Measurements from ENCODE around the gene FBXL19. TPM values are rescaled to one million over a fixed set of nuclear protein-coding genes. Genes with fewer than 3 reads are reported as not detected.

FBXL19 gene
- total RNA-seq, 1 donor from 2014 or later, result 19.2 TPM

DNA sequence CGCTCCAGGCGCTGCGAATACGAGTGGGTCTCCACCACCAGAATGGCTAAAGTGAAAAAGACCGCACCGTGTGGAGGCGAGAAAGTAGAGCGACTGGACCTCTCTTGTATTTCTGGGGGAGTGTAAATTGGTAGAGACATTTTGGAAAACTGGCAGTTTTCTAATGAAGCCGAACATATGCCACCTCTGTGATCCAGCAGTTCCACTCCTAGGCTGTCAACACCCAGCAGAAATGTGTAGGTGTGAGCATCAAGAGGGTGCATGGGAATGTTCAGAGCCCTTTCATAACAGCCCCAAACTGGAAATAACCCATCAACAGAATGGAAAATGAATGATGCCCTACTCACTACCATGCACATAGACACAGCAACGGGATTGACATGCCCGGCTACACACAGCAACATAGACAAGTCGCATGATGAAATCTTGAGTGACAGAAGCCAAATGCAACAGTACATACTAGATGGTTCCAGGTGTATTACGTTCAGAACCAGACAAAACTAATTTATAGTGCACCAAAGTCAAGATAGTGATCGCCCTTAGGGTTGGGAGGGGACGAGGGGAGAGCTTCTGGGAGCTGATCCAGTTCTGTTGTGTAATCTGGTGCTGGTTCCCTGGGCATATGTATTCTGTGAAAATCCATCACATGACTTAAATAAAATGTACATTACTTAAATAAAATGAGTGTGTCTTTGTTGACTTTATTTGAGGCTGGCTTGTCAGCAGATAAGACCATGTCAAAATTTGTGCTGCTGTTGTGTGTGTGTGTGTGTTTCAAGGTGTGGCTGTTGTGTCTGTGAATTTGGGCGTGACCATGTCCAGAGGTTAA is 28.6 kb upstream of the FBXL19 start:
- ATAC-seq, result peak; percentile 8

DNA sequence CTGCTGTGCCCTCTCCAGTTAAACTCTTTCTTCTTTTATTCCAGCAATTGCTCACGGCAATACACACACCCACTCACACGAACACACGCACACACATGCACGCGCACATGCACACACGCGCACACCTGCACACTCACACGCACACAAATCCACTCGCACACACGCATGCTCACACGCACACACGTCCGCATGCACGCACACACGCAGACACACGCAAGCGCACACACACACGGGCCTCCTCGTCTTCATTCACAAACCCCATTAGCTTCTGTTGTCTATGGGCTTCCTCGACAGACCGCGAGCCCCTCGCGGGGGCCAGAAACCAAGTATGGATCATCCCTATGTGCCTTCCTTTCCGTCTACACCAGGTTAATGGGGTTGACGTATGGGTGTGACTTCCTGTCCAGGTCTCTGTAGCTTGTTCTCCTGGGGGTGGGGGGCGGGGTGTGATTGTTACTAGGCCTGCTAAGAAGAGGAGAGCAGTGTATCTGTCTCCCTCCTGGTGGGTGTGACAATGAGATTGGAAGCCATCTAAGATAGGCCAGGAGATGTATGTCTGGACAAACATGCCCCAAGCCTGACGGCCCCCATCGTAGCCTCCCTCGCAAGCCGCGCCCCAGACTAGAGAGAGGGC is 27.6 kb upstream of the FBXL19 start:
- ATAC-seq, result no peak

DNA sequence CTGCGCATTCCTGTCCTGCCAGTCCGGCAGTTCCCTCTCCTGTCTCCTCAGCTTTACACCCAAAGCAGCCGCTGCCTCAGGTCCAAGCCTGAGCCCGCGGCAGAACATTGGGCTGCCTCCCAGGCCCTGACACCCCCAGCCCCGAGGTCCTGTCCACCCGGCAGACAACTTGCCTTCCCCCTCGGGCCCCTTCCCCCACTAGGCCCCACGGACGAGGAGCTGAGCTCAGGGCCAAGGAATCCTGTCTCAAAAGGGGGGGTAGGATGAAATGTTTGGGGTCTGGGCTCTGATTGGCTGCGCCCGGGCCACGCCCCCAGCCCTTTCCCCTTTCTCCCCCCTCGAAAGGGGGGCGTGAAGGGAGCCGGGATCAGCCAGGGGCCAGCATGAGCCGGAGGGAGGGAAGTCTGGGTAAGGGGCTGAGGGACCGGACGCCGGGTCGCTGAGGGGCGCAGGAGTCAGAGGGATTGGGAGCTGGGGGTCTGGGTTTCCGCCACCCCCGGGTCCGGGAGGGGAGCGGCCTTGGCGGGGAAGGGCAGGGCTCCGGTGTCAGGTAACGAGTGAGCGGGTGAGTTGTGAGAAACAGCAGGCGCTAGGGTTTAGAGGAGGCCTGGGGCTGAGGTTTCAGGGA is 27.0 kb upstream of the FBXL19 start, which contains the start of gene CTF1:
TSS of gene CTF1 (plus strand) at position 354 of the 628 bp plus-strand sequence. CDS start at position 384, 30 bp downstream.
- ATAC-seq, result peak; percentile 38

DNA sequence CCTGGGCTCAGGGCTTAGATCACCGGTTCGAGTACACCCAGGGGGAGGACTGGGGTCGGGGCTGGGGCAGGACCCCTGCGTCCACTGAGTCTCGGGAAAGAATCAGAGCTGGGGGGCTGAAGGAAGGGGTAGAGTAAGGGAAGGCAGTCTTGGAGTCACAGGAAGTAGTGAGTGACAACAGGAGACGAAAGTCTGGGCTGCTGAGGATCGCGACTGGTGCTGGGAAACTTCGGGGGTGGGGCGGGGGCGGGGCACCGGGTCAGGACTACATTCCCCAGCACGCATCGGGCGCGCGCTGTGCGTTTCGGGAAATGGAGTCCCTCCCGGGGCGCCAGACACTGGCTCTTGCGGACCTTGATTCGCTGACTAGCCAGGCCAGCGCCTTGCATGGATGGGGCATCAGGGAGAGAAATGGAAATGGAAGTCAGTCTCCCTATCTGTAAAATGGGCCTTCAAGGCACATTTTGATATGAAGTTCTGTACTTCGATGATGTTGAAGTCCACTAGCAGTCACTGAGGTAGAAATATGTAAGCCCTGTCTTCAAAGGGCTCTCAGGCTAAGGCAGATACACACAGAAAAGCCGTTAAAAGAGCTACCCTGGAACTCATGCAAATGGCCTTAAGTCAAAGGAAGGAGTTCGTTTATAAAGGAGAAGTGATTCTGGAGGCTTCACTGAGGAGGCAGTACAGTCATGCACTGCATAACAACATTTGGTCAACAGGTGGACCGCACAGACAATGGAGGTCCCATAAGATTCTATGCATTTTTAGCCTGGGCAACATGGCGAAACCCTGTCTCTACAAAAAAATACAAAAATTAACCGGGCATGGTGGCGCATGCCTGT is 26.3 kb upstream of the FBXL19 start:
- ATAC-seq, result peak; percentile 57

DNA sequence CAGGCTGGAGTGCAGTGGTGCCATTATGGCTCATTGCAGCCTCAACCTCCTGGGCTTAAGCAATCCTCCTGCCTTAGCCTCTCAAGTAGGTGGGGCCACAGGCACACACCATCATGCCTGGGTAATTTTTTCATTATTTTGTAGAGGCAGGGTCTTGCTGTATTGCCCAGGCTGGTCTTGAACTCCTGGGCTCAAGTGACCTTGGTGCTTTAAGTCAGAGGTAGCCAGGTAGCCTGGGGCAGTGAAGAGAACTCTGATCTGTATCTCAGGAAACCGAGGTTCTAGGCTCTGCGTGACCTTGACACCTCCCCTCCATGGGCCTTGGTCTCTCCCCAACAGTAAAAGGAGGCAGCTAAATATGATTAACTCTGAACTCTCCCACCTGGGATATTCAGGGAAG is 23.6 kb upstream of the FBXL19 start:
- ATAC-seq, result no peak

DNA sequence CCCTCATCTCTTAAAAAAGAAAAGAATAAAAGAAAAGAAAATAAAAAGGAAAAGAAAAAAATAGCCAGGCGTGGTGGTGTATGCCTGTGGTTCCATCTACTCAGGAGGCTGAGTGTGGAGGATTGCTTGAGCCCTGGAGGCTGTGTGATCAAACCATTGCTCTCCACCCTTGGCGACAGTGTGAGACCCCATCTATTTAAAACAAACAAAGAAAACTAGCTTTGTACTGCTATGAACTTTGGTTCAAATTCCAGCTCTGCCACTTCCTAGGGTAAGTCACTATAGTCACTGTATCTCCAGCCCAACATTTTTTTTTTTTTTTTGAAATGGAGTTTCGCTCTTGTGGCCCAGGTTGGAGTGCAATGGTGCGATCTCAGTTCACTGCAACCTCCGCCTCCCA is 22.8 kb upstream of the FBXL19 start:
- no peak for ATAC-seq

DNA sequence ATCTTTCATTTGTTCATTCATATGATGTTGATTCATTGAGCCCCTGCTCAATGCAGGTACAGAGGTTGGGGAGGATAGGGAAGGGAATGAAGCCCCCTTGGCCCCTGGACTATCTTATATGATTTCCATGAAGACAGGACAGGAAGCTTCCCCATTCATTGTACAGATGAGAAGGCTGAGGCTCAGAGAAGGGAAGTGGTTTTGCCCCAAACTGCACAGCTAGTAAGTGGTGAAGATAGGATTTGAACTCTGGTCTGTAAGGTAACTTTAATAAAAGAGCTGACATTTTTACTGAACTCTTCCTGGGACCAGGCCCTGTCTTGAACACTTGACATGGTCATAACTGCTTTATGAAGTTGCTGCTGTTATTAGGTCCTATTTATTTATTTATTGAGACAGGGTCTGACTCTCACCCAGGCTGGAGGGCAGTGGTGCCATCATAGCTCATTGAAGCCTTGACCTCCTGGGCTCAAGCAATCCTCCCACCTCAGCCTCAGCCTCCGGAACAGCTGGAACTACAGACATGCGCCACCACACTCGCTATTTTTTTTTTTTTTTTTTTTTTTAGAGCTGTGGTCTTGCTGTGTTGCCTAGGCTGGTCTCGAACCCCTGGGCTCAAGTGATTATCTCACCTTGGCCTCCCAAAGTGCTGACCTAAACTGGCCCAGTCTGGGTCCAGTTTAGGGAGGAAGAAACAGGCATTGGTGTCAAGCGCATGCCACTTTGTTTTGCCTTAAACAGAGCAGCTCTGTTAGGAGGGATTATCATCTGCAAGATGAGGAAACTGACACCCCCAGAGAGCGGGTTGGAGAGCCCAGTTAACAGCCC is 22.0 kb upstream of the FBXL19 start:
- ATAC-seq, result no peak

DNA sequence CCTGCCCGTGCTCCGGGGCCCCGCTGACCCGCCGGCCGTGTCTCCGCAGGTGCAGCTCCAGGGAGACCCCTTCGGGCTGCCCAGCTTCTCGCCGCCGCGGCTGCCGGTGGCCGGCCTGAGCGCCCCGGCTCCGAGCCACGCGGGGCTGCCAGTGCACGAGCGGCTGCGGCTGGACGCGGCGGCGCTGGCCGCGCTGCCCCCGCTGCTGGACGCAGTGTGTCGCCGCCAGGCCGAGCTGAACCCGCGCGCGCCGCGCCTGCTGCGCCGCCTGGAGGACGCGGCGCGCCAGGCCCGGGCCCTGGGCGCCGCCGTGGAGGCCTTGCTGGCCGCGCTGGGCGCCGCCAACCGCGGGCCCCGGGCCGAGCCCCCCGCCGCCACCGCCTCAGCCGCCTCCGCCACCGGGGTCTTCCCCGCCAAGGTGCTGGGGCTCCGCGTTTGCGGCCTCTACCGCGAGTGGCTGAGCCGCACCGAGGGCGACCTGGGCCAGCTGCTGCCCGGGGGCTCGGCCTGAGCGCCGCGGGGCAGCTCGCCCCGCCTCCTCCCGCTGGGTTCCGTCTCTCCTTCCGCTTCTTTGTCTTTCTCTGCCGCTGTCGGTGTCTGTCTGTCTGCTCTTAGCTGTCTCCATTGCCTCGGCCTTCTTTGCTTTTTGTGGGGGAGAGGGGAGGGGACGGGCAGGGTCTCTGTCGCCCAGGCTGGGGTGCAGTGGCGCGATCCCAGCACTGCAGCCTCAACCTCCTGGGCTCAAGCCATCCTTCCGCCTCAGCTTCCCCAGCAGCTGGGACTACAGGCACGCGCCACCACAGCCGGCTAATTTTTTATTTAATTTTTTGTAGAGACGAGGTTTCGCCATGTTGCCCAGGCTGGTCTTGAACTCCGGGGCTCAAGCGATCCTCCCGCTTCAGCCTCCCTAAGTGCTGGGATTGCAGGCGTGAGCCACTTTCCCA is 21.1 kb upstream of the FBXL19 start:
- ATAC-seq, result peak; percentile 70

DNA sequence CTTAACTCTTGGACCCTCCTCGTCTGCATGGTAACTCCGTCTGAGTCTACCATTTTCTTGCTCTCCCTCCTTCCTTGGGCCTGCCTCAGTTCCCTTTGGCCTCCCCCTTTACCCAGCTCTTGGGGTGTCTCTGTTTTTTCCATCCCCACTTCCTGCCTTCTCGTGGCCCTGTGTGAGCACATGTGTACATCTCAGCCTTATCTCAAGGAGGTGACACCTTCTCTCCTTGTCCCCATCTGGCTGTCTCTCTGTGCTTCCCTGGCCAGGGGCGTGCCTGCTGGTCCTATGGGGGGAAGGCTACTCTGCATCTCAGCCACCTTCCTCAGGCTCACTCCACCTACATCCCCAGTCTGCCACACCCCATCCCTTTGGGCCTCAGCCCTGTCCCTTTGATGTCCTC is 20.4 kb upstream of the FBXL19 start:
- ATAC-seq, result peak; percentile 17

DNA sequence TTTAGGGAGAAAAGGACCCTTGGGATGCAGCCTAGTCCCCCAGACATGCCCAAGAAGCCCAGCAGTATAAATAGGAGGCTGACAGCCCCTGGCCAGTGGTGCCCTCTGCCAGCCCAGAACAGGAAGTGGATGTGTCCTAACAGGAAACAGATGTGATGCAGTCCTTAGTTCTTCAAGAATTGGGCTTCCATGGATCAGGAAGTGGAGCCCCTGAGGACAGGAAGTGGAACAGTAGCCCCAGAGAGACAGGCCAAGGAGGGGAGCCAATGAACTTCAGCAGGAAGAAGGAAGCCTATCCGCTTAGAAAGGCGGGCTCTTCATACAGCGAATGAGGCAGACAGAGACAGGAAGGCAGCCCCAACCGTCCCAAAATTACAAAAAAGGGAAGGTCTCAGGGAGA is 19.8 kb upstream of the FBXL19 start:
- peak; percentile 15 for ATAC-seq

DNA sequence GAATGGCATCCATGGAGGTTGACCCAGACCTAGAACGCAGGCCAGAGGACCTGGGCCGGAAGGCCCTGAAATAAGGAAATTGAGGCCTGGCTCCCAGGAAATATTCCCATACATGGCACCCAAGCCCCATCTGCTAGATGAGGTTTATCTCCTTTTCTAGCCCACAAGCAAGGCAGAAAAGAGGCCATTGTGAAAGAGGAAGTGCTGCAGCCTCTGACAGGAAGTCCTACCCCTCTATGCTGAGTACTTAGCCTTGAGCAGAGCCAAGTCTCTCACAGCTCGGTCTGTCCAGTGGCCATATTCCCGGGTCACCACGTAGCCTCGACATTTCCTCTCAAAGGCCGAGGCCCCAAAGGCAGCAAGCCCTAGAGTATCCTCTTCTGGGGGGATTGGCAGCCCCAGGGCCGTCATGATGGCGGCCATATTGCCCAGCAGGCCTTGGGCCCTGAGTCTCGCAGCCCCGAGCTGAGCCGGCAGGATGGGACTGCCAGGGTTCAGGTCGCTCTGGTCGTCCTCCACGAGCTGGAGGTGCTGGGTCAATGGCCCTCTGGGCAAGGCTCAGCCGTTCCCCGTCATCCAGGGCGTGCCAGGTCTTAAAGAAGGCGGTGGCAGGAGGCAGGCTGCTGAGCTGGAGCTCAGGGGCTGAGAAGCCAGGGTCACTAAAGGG is 19.1 kb upstream of the FBXL19 start:
- ATAC-seq, result peak; percentile 14

DNA sequence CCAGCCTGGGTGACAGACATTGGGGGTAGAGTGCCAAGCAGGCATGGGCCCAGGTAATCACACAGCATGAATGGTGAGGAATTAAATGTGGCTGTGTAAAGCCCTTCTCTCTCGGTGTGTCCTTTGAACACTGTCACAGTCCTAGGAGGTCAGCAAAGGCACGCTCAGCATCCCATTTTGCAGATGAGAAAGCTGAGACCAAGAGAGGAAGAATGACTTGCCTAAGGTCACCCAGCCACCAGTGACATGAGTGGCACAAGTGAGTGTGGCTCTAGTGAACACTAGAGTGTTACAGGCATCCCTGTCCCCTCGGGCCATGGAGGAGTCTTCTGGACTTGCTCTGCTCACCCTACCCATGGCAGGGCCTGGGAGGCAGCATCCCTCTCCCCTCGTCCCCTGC is 16.3 kb upstream of the FBXL19 start:
- no peak for ATAC-seq

DNA sequence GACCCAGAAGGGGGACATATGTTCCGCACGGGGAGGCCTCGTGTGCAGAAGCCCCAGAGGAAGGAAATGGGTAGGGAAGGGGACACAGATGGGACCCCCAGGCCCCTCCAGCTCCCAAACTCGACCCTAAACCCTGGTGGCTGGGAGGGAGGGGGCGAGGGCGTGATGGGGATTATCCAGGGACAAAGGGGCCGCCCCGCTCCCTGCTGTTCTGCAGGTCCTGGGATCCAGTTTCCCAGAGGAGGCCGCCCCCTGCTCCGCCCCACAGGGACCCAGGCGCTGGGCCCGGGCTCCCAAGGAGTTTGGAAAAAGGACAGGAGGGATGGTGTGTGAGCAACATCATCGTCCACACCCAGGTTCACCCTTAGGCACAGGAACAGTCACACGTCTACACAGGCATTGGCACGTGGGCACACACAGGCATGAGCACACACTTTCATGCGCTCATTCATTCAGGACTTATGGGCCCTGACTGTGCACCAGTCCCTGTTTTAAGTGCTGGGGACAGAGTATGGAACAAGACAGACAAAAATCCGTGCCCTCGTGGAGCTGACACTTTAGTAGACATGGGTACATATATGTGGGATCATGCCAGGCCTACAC is 12.8 kb upstream of the FBXL19 start:
- peak; percentile 96 for ATAC-seq

DNA sequence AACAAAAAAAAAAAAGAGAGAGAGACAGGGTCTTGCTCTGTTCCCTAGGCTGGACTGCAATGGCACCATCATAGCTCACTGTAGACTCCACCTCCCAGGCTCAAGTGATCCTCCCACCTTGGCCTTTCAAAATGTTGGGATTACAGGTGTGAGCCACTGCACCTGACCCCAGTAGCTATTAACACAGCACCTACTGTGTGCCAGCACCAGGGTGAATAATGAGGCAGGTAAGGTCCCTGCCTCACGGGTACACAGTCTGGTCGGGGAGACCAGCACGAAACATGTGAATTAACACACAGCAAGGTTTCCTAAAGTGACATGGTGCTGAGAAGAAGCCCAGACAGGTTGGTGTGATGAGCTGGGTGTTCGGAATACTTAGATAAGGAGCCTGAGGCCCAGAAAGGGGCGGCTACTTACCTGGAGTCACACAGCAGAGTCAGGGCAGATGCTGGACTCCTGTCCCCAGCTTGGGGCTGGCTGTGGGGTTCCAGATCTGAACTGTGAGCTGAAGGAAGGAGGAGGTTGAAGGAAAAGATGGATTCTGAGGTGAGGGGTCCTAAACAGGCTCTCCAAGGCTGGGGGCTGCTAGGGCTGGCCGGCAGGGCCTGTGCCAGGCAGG is 10.5 kb upstream of the FBXL19 start:
- ATAC-seq, result no peak

DNA sequence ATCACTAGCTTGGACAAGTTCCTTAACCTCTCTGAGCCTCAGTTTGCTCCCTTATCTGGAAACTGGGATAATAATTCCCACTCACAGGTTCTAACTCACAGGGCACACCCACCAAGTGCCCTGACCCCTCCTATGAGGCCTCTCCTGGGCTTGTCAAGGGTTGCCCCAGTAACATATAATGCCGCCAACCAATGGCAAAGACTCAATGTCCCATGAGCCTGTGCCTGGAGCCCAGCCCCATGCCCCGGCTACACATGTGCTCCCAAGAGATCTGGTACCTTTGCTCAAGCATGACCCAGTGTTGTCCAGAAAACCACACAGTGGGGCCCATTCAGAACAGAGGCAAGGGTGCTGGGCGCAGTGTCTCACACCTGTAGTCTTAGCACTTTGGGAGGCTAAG is 8.5 kb upstream of the FBXL19 start:
- no peak for ATAC-seq

DNA sequence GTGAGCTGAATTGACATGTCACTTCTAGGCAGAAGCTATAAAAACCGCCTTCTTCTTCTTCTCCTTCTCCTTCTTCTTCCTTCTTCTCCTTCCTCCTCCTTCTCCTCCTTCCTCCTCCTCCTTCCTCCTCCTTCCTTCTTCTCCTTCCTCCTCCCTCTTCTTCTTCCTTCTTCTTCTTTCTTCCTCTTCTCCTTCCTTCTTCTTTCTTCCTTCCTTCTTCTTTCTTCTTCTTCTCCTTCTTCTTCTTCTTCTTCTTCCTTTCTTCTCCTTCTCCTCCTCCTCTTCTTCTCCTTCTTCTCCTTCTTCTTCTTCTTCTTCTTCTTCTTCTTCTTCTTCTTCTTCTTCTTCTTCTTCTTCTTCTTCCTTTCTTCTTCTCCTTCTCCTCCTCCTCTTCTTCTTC is 4.8 kb upstream of the FBXL19 start:
- no peak for ATAC-seq

DNA sequence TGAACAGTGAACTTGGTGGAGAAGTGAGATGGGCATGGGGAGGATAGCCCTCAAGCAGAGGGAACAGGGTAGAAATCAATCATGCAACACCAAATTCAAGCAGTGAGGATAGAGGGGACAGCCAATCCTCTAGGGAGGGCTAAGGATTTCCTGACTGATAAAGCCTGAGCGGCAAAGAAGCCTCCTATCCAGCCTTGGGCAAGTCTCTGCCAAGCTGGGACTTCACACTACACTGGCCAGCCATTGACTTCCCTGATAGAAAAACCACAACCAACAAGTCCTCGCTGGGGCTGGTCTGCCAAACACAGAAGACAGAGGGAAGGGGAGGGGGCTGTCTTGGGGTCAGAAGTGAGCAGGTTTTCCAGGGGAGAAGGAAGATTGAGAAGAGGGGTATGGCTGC is 2.5 kb upstream of the FBXL19 start:
- no peak for ATAC-seq

DNA sequence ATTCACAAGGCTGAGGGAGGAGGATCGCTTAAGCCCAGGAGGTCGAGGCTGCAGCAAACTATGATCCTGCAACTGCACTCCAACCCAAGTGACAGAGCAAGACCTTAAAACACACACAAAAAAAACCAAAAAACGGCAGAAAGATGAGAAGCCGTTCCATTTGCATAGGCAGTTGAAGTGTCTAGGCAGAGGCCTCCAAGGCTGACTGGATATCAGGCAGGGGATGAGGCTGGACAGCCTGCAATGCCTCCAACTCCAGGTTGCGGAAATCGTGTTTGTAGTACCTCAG is 2.0 kb upstream of the FBXL19 start:
- ATAC-seq, result no peak

DNA sequence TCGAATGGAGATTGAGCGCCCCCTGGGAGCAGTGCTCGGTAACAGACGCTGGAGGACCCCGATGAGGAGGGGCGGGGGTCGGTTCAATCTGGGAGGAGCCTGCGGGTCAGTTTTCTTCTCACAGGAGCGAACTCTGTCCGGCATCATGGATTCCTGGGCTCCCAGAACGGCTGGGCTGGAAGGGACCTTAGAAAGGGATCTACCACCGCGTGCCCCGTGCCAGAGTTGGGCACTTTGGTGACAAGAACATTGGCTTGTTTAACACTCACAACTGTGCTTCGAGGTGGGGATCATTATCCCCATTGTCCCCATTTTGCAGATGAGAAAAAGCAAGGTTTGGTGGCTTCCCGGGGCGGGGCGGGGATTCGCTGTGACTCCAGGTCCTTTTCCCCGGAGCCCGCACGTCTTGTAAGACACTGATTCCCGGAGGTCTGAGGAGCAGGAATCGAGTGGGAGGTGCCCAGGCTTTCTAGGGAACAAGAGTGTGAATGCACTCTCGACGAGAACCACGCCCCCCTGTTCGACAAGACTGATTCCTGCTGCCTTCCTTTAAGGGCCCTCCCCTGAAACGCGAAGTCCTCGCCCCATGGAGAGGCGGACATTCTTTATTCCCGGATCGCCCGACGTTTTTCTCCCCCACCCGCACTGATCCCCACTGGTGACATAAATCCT is 1.5 kb upstream of the FBXL19 start:
- ATAC-seq, result peak; percentile 32
